ENCODE data around the gene LGALS7B. TPM values are rescaled to one million over a fixed set of nuclear protein-coding genes. Genes with fewer than 3 reads are reported as not detected.
"Not testable (repeated sequence)": the region's sequence is repeated elsewhere in the genome, so short reads cannot be mapped to it uniquely, and the experiment has no call there.

Gene LGALS7B
- total and polyA plus RNA-seq, 10 of the 15 experiments (the other 5 are each of a cell fraction or from before 2014, with no cell fraction given): not detected

DNA sequence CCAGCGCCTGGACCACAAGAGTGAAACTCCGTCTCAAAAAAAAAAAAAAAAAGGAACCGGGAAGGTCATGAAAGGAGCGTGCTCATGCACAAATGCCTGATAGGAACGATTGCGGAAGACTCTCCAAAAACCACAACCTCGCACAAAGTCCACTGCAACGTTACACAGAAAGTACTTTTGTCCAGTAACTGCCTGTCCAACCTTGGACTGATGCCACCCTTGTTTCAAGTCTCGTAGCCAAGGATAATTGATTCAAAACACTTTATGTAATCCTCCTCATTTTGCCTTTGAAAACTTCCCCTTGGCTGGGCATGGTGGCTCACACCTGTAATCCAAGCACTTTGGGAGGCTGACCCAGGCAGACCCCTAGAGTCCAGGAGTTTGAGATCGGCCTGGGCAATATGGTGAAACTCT, 29.4 kb upstream of the LGALS7B start (continued):
- TF ChIP-seq CEBPZ (IDR thresholded peaks at IDR 0.05; ENCODE audit: low read depth, low read length): no peak
- TF ChIP-seq SRF (IDR thresholded peaks at IDR 0.05; ENCODE audit: low read depth in 2 of 2, low read length in 2 of 2): no peak
- TF ChIP-seq TCF3 (IDR thresholded peaks at IDR 0.05; ENCODE audit: borderline replicate concordance, insufficient read depth, low read depth, low read length): no peak
- TF ChIP-seq MEF2A (IDR thresholded peaks at IDR 0.05; ENCODE audit: insufficient read depth, low read depth, low read length): no peak
- TF ChIP-seq RBBP5 (conservative IDR thresholded peaks at IDR 0.05): no peak
- TF ChIP-seq, protein P1, sequence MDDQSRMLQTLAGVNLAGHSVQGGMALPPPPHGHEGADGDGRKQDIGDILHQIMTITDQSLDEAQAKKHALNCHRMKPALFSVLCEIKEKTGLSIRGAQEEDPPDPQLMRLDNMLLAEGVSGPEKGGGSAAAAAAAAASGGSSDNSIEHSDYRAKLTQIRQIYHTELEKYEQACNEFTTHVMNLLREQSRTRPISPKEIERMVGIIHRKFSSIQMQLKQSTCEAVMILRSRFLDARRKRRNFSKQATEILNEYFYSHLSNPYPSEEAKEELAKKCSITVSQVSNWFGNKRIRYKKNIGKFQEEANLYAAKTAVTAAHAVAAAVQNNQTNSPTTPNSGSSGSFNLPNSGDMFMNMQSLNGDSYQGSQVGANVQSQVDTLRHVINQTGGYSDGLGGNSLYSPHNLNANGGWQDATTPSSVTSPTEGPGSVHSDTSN (IDR thresholded peaks at IDR 0.05; ENCODE audit: insufficient replicate concordance, low read depth, low read length): no peak
- TF ChIP-seq, protein P2, sequence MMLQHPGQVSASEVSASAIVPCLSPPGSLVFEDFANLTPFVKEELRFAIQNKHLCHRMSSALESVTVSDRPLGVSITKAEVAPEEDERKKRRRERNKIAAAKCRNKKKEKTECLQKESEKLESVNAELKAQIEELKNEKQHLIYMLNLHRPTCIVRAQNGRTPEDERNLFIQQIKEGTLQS (IDR thresholded peaks at IDR 0.05; ENCODE audit: borderline replicate concordance, extremely low read depth, low read depth, low read length): no peak
- TF ChIP-seq EED (IDR thresholded peaks at IDR 0.05; ENCODE audit: low read depth): no peak

- H2AFZ ChIP-seq (ENCODE audit: control insufficient read depth, low read depth, low read length); H3K4me1 ChIP-seq (ENCODE audit: control insufficient read depth, insufficient read depth, low read length); H3K4me3 ChIP-seq; H3K79me2 ChIP-seq (ENCODE audit: control insufficient read depth, insufficient read depth, low read length); H3K4me2 ChIP-seq (ENCODE audit: control insufficient read depth, insufficient read depth); FAIRE-seq; intact Hi-C loops (cut with micrococcal nuclease; ENCODE audit: unreplicated experiment); ATAC-seq; H3K9me3 ChIP-seq (replicated peaks; ENCODE audit: control insufficient read depth, insufficient read depth, low read length); BruUV-seq (replicated peaks); H4K20me1 ChIP-seq (ENCODE audit: control insufficient read depth, insufficient read depth); H3K27ac ChIP-seq (ENCODE audit: control insufficient read depth, insufficient read depth); H3K27me3 ChIP-seq (replicated peaks in 1 of 2; ENCODE audit: control insufficient read depth in 2 of 2, insufficient read depth in 2 of 2, low read length in 1 of 2); H3K9ac ChIP-seq (ENCODE audit: control insufficient read depth, insufficient read depth, low read length); in situ Hi-C loops (cut with MboI); H3K36me3 ChIP-seq (ENCODE audit: control insufficient read depth in 2 of 2, insufficient read depth in 2 of 2, low read length in 1 of 2); DNase-seq (ENCODE audit: low read depth, low spot score): not testable (repeated sequence)
- 32% methylated on average over 6 of the region's 6 CpGs for WGBS (ENCODE audit: insufficient coverage, insufficient replicate concordance, low lambda C conversion rate, missing lambda C conversion rate)
- ChIA-PET CTCF (interaction anchor here (1.1 to 2.0 kb wide), 5 partner anchors 9 to 358 kb away, joined by 3 to 7 read pairs (median 3); partner anchors contain the start of genes FAM98C, MRPS12 and SARS2), RAD21 (ENCODE audit: unreplicated experiment) (interaction anchor here (0.6 kb wide), 1 partner anchor 860 kb away, joined by 3 read pairs; no protein-coding TSS in a partner anchor), POLR2A (interaction anchor here (0.6 to 0.7 kb wide), 3 partner anchors 47 to 572 kb away, joined by 3 to 6 read pairs (median 4); no protein-coding TSS in a partner anchor), SMC1A (ENCODE audit: uncharacterized antibody, unreplicated experiment) (interaction anchor here (0.8 kb wide), 1 partner anchor 71 kb away, joined by 3 read pairs; the partner anchor contains the start of gene ECH1)
Observed at GRCh38 chr19:38760805-38761517, 28.0 kb upstream of the LGALS7B start.

DNA sequence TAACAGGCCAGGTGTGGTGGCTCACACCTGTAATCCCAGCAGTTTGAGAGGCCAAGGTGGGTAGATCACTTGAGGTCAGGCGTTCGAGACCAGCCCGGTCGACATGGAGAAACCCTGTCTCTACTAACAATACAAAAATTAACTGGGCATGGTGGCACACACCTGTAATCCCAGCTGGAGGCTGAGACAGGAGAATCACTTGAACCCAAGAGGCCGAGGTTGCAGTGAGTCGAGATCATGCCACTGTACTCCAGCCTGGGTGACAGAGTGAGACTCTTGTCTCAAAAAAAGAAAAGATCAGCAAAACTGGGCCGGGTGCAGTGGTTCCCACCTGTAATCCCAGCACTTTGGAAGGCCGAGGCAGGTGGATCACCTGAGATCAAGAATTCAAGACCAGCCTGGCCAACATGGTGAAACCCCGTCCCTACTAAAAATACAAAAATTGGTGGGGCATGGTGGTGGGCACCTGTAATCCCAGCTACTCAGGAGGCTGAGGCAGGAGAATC, 27.1 kb upstream of the LGALS7B start:
- POLR2A ChIA-PET: interaction anchor here (0.6 to 0.7 kb wide), 2 partner anchors 137 to 571 kb away, joined by 3 to 4 read pairs; no protein-coding TSS in a partner anchor
- H3K27me3 ChIP-seq (replicated peaks in 1 of 2; ENCODE audit: control insufficient read depth in 2 of 2, insufficient read depth in 2 of 2, low read length in 1 of 2); intact Hi-C loops (cut with micrococcal nuclease; ENCODE audit: unreplicated experiment); BruUV-seq (replicated peaks); RAD21 ChIA-PET (ENCODE audit: unreplicated experiment); H3K36me3 ChIP-seq (ENCODE audit: control insufficient read depth in 2 of 2, insufficient read depth in 2 of 2, low read length in 1 of 2); H3K9ac ChIP-seq (ENCODE audit: control insufficient read depth, insufficient read depth, low read length); H3K4me3 ChIP-seq; H4K20me1 ChIP-seq (ENCODE audit: control insufficient read depth, insufficient read depth); H3K9me3 ChIP-seq (replicated peaks; ENCODE audit: control insufficient read depth, insufficient read depth, low read length); H3K4me2 ChIP-seq (ENCODE audit: control insufficient read depth, insufficient read depth); H2AFZ ChIP-seq (ENCODE audit: control insufficient read depth, low read depth, low read length); DNase-seq (ENCODE audit: low read depth, low spot score); H3K4me1 ChIP-seq (ENCODE audit: control insufficient read depth, insufficient read depth, low read length); ATAC-seq; in situ Hi-C loops (cut with MboI); H3K27ac ChIP-seq (ENCODE audit: control insufficient read depth, insufficient read depth); FAIRE-seq; H3K79me2 ChIP-seq (ENCODE audit: control insufficient read depth, insufficient read depth, low read length): not testable (repeated sequence)
- SMC1A ChIA-PET (ENCODE audit: uncharacterized antibody, unreplicated experiment): interaction anchor here (0.8 kb wide), 1 partner anchor 70 kb away, joined by 3 read pairs; the partner anchor contains the start of gene ECH1
- WGBS (ENCODE audit: insufficient coverage, insufficient replicate concordance, low lambda C conversion rate, missing lambda C conversion rate): 82% methylated on average over 9 of the region's 9 CpGs
- CTCF ChIA-PET: interaction anchor here (0.7 to 2.0 kb wide), 5 partner anchors 8 to 198 kb away, joined by 3 to 7 read pairs (median 3); partner anchors contain the start of genes MRPS12 and SARS2

Measured in GM12878 (cell line).